Mesothelial cell of epicardium (in vitro differentiated cells): ENCODE data around the gene MB21D2. TPM values are rescaled to one million over a fixed set of nuclear protein-coding genes. Genes with fewer than 3 reads are reported as not detected.

ENCODE experiments used
- DNase-seq, 2 experiments: peaks; one replicate each; pipeline ENCODE4 v3.0.0; 2021; ENCODE audit warnings: low spot score in 2 of 2; ENCODE audit not compliant: unreplicated experiment in 2 of 2
- H3K27ac Mint-ChIP-seq: 2 replicates; pipeline ENCODE4 v1.8.0; 2021; ENCODE audit warnings: mixed read lengths
- H3K27me3 Mint-ChIP-seq: 2 replicates; pipeline ENCODE4 v1.8.0; 2021; ENCODE audit warnings: low read depth, mixed read lengths
- H3K36me3 Mint-ChIP-seq: 2 replicates; pipeline ENCODE4 v1.8.0; 2021; ENCODE audit warnings: mixed read lengths
- H3K4me1 Mint-ChIP-seq: 2 replicates; pipeline ENCODE4 v1.8.0; 2021; ENCODE audit warnings: mixed read lengths
- H3K4me3 Mint-ChIP-seq: 2 replicates; pipeline ENCODE4 v1.8.0; 2021; ENCODE audit warnings: mild to moderate bottlenecking, moderate library complexity, mixed read lengths
- H3K9me3 Mint-ChIP-seq: 2 replicates; pipeline ENCODE4 v1.8.0; 2021; ENCODE audit warnings: mixed read lengths
- total RNA-seq: library from RNA; stranded (reverse); gene quantifications from 3 replicates; pipeline ENCODE4 v1.2.1, GENCODE V29; 2021
- TF ChIP-seq, protein P1 (sequence below): fragments of 200-600 bp; sonication (generic); IDR thresholded peaks from one replicate; pipeline ENCODE4 v1.5.0; 2021; ENCODE audit warnings: antibody characterized with exemption; ENCODE audit not compliant: unreplicated experiment

Gene MB21D2
- total RNA-seq, 1 donor from 2014 or later, result 8.5 TPM

DNA sequence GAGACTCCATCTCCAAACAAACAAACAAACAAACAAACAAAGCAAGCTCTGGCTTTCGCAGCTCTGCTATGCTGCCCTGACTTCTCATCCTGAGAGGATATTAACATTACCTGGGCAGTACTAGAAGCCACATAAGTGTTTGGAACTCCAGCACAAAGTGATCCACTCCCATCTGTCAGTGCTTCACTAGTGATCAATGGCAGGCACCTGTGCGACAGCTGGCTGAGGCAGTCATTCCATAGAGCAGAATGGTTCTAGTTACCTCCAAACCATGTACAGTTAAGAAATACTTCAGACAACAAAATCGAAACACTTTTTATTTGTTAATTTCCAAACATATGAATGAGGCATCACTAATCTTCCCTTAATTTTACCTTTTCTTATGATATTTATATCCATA is 2.8 kb upstream of the MB21D2 start:
- Mint-ChIP-seq H3K27me3 (peaks cover 11% of the 10 kb centered on the region), H3K27ac (no peak overlapping the region), H3K4me1 (peaks cover 28% of the 10 kb centered on the region), H3K36me3 (no peaks in the 10 kb centered on the region), H3K9me3 (no peaks in the 10 kb centered on the region), H3K4me3 (no peak overlapping the region)
- TF ChIP-seq, protein P1, sequence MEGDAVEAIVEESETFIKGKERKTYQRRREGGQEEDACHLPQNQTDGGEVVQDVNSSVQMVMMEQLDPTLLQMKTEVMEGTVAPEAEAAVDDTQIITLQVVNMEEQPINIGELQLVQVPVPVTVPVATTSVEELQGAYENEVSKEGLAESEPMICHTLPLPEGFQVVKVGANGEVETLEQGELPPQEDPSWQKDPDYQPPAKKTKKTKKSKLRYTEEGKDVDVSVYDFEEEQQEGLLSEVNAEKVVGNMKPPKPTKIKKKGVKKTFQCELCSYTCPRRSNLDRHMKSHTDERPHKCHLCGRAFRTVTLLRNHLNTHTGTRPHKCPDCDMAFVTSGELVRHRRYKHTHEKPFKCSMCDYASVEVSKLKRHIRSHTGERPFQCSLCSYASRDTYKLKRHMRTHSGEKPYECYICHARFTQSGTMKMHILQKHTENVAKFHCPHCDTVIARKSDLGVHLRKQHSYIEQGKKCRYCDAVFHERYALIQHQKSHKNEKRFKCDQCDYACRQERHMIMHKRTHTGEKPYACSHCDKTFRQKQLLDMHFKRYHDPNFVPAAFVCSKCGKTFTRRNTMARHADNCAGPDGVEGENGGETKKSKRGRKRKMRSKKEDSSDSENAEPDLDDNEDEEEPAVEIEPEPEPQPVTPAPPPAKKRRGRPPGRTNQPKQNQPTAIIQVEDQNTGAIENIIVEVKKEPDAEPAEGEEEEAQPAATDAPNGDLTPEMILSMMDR, result no peak
- no peak for DNase-seq

DNA sequence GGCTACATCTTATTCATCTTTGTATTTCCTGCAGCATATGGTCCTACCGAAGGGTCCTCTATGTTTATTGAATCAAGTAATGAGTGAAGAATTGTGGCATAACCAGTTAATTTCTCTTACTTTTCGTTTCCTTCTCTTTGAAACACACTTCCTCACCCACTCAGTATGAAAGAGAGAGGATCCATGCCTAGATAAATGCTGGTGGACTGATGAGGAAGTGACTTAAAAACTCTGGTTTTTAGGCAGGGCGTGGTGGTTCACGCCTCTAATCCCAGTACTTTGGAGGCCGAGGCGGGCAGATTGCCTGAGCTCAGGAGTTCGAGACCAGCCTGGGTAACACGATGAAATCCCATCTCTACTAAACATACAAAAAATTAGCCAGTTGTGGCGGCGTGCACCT is 2.2 kb upstream of the MB21D2 start:
- Mint-ChIP-seq H3K27ac (no peak overlapping the region), H3K36me3 (no peaks in the 10 kb centered on the region), H3K27me3 (peaks cover 16% of the 10 kb centered on the region), H3K4me3 (no peak overlapping the region), H3K9me3 (no peaks in the 10 kb centered on the region), H3K4me1 (peaks cover 33% of the 10 kb centered on the region)
- TF ChIP-seq, protein P1, result no peak
- no peak for DNase-seq

DNA sequence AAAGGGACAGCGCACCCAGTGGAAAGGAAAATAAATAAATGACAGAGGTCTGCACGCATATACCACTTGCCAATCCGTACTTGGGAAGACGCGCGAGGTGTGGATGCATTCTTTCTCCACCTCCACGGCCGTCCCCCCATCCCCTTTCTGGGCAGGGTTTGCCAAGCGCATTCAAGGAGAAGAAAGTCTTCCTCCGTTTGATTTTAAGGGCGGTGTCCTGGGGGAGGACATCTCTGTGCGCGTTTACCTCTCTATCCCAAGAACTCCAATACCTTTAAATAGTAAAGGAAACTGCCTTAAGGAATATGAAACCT is 576 bp upstream of the MB21D2 start:
- Mint-ChIP-seq H3K9me3 (no peaks in the 10 kb centered on the region), H3K27me3 (peaks cover 22% of the 10 kb centered on the region), H3K27ac (peak overlapping the region; percentile 97), H3K4me3 (peak overlapping the region; percentile 91), H3K36me3 (no peaks in the 10 kb centered on the region), H3K4me1 (peaks cover 29% of the 10 kb centered on the region)
- DNase-seq, result no peak
- TF ChIP-seq, protein P1, result no peak

DNA sequence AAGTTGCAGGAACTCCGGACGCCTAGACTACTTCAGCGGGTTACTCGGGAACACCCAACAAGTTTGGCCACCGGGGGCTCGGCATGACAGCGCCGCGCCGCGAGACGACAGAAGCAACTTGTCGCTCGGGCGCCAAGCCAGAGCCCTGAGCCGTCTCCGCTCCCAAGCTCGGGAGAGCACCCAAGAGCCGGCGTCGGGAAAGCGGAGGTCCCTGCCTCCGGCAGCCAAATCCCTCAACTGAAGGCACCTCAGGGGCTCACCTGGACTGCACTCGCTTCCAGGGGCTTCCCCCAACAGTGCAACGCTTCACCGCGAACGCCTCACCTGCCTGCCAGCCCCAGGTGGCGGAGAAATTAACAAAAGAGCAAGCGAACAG is 640 bp downstream of the MB21D2 start:
- no peaks in the 10 kb centered on the region for H3K9me3 Mint-ChIP-seq
- DNase-seq, result peak; percentile 39 to 71
- peaks cover 23% of the 10 kb centered on the region for H3K4me1 Mint-ChIP-seq
- peaks cover 22% of the 10 kb centered on the region for H3K27me3 Mint-ChIP-seq
- TF ChIP-seq, protein P1, result no peak
- peak overlapping the region; percentile 95 for H3K27ac Mint-ChIP-seq
- no peaks in the 10 kb centered on the region for H3K36me3 Mint-ChIP-seq
- H3K4me3 Mint-ChIP-seq, result peak overlapping the region; percentile 91

DNA sequence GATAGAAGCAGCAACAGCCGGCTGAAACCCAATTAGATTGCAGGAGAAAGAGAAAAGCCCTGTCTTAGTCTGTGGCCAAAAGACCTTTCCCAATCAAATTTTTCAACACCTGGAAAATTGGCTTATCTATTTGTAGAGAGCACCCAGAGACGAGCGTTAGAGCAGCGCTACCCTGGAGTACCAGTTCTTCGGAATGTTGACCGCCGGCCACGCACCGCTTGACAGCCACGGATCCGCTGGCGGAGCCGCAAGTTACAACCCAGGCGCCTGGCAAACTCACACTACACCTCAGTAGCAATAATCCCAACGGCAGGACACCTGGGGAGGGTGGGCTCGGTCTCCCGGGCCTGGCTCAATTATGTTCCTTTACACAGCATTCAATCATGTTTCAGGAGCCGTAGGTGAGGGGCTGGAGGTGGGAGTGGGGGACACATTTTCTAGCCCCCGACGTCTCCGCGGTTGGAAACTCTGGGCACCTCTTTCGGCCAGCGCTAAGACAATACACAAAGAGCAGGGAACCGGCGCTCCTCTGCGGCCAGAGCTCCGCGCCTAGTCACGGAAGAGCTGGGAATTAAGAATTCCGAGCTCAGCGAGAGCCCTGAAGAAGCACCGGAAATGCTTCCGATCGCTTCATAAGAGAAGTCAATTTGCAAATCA is 1.2 kb downstream of the MB21D2 start:
- Mint-ChIP-seq H3K9me3 (no peaks in the 10 kb centered on the region), H3K36me3 (no peaks in the 10 kb centered on the region), H3K27ac (peak overlapping the region; percentile 95), H3K27me3 (peaks cover 22% of the 10 kb centered on the region), H3K4me1 (peaks cover 18% of the 10 kb centered on the region), H3K4me3 (peak overlapping the region; percentile 91)
- TF ChIP-seq, protein P1, result no peak
- DNase-seq, result peak in 1 of 2 experiments; percentile 55

DNA sequence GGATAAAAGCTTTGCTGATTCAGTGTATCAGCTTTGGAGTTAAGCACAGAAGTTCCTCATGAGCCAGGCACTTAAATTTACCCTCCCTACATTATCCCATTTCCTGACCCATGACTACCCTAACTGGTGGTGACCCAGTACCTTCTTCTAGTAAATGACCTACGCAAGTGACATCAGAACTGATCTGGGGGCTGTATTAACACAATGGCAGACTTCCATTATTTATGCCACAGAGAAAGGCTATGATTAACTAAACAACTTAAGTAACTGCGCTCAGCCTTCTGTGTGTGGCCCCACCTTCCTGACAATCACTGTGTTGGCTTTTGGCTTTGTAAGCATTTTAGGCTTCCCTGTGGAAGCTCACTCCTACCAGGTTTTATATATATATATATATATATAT is 1.9 kb downstream of the MB21D2 start:
- TF ChIP-seq, protein P1, result no peak
- Mint-ChIP-seq H3K27ac (no peak overlapping the region), H3K27me3 (peaks cover 22% of the 10 kb centered on the region), H3K9me3 (no peaks in the 10 kb centered on the region), H3K4me1 (peaks cover 16% of the 10 kb centered on the region), H3K4me3 (peak overlapping the region; percentile 91), H3K36me3 (no peaks in the 10 kb centered on the region)
- no peak for DNase-seq
